Superior temporal gyrus (tissue), 1 donor: ENCODE data around the gene ERG.

Experiments used
- DNase-seq: peaks from one replicate; pipeline ENCODE4 v3.0.0-alpha.2; 2016; ENCODE audit errors: extremely low spot score

Gene ERG

DNA sequence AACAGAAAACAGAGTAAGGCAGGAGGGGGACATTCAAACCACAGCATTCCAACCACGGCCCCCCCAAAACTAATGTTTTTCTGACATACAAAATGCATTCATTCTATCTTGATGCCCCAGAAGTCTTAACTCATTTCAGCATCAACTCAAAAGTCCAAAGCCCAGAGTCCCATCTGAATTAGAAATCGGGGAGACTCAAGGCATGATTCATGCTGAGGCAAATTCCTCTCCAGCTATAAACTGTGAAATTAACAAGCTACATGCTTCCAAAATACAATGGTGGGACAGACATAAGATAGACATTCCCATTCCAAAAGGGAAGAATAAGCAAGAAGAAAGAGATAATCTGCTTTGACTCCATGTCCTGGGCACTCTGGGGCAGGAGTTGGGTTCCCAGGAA lies 167.6 kb downstream of the ERG start:
- no peak for DNase-seq
